HG03108 (cell line): ENCODE measurements around the gene COPZ1.
A peak's percentile ranks its signal among the peaks of the same experiment; 100 is the strongest.
"Not testable (repeated sequence)": the region's sequence is repeated elsewhere in the genome, so short reads cannot be mapped to it uniquely, and the experiment has no call there.

ENCODE experiments used
- ATAC-seq: cut with Tn5 transposase; IDR thresholded peaks from one replicate; pipeline ENCODE4 v1.9.1; 2021; ENCODE audit warnings: moderate library complexity; ENCODE audit not compliant: unreplicated experiment

Gene COPZ1

DNA sequence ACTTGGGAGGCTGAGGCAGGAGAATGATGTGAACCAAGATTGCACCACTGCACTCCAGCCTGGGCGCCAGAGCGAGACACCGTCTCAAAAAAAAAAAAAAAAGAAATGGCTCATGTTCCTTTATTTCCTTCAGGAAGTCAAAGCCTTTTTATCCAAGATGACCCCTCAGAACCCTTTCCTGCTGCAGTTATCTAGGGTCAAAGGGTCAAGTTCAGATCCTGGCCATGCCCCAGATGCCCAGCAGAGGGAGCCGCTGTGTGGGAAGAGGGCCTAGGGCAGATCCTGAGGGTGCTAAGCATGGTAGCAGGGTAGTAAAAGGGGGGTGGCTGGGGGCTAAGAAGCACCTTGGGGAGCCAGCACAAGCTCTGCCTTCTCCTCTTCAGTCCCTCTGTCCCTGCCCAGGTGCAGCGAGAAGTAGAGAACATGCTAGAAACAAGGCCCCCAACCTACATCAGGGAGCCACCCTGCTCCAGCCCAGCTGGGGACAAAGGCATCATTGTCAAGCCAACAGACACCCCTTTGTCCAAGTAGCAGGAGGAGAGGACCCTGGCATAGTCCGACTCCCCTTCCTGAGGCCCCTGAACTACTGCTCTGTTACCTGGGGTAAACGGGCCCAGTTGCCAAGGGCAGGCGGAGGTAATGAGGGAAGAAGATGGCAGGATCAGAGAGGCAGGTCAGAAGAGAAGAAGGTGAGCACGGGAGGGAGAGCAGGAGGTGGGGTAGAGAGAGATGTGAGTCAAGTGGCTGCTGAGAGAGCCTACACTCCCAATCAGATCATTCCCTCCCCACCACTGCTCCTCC lies 30.6 kb upstream of the COPZ1 start:
- ATAC-seq, result no peak

DNA sequence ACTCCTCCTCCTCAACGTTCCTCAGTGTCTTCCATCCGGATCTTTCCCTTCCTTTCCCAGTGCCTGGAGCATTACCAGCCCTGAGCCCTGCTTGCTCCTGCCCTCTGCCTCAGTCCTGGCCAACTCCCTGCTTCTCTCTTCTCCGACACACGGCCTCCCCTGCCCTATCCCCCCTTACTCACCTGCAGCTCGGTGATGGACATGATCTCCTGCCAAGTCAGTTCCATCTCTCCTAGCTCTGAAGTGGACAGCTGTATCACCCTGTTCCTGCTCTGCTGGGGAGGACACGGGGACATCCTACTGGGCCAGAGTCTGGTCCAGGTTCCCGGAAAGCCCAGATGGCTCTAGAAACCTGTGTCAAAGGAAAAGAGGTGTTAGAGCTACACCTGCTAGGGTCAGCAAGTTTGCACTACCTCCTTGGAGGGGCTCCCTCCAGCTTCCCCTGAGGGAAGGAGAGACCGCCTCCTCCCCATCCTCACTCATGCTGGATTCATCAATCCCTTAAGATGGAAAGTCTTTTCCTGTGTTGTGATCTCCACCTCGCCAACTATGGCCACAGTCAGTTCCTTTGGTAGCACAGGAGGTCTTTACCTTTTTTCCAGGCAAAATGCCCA lies 29.9 kb upstream of the COPZ1 start:
- no peak for ATAC-seq

DNA sequence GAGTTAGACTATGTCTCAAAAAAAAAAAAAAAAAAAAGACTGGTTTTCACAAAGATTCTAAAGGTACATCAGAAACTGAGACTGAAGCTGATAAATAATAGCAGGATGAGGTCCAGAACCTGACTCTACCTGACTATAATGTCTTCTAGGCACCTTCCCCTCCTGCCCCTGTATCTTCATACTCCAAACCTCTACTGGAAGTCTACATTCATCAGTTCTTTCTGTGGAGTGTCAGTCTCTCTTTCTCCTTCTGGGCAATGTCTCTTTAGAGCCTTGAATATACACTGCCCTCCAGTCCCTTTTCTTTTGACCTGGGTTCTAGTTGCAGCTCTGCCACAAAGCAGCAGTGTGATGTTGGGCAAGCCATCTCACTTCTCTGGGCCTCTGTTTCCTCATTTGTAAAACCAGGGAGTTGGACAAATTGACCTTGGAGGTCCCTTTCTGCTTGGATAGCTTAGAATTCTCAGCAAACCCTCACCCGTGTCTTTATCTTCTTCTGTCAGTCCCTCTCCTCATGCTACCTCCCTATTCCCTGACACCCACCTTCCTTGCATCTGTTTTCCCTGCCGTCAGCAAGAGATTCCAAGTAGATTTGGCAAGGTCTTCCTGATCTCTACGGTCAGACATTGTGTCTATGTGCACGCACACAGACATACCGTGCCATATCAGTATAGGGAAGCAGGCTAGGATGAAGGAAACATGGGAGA lies 28.4 kb upstream of the COPZ1 start:
- ATAC-seq, result no peak

DNA sequence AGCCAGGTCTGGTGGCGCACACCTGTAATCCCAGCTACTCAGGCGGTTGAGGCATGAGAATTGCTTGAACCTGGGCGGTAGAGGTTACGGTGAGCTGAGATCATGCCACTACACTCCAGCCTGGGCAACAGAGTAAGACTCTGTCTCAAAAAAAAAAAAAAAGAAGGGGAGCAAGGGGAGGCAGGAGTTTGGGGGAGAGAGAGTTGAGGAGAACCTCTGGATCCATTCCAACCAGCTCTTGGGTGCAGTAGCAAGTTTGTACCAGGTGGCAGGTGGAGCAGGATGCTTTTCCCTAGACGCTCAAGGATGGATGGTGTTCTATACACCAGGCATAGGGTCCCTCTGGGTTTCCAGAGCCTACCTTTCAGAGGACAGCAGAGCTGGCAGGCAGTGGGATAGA lies 26.0 kb upstream of the COPZ1 start:
- ATAC-seq, result no peak

DNA sequence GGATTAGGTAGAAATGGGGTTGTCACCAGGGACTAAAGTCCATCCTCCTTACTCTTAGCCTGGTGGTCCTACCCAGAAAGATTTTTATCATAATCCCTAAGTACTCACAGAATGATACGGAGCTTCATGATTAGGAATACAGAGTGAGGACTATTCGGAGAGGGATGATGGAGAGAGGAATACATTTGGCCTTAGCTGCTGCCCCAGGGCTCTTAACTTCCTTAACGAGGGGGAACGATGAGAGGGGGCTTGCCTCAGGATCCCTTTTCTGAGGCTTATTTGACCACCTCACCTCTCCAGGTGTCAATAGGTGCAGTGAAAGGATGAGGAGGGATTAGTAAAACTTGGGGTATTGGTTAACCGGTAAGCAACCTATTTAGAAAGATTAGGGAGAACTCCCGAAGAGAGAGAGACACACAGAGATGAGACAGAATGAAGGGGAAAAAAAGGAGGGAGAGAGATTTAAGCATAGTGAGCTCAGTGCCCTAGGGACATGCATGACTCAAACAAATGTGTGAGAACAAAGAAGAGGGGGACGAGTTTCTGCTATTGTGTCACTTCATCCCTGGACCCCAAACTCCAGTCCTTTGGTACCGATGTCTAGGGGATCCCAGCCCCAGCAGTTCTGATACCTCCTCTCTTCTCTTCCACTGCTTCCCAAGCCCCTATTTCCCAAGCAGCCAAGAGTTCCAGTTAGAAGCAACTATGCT lies 25.3 kb upstream of the COPZ1 start:
- no peak for ATAC-seq

DNA sequence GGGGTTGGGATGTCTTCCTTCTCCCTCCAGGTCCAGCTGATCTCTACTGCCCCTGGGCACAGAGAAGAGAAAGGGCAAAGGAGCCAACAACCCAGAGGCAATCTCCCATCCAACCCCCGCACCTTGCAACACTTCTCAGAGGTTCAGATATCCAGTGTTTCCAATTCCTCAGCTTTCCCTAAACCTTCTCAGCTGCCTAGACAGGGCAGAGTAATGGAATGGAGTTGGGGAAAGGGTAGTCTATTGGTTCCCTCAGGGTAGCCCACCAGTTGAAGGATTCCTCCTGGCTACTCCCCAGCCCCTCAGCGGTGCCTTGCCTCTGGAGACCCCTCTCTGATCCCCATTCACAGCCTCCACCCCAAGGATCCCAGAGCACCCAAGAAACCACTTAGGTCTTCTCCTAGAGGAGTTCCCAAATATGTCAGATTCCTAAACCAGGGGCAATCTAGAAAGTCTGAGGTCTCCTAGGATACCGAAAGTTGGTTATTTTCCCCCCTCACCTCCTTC lies 24.7 kb upstream of the COPZ1 start:
- ATAC-seq, result no peak

DNA sequence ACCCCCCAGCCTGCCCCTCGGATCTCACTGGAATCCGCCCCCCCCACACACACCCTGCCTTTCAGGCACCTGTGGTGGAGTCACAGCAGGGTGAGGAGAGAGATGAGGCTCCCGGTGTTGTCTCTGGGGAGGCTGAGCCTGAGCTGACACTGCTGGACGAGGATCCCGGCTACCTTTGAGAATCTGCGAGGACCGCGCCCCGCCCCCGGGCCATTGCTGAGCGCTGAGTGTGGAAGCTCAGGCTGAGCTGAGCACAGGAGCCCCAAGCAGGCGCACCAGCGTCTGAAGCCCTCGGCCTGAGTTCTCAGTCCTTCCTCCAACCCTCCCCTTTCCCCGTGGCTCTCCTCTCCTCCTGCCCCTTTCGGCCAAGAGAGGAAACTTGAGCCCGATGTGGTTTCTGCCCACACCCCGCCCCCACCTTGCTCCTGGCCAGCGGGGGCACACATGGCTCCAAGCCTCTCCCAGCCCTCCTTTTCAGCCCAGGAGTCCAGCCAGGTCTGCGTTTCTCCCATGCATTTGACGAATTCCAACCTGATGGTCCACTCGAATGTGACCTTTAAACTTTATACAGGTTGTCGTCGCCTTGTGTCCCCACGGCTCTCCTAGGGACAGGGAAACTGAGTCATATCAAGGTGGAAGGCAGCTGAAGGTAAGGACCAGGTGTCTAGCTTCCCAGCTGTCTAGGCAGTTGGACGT lies 24.1 kb upstream of the COPZ1 start, which contains the start of gene NFE2:
Gene NFE2 (minus strand): TSS at position 284 of the 696 bp plus-strand sequence. CDS start 5,767 bp downstream, outside the sequence.
- ATAC-seq, result no peak

DNA sequence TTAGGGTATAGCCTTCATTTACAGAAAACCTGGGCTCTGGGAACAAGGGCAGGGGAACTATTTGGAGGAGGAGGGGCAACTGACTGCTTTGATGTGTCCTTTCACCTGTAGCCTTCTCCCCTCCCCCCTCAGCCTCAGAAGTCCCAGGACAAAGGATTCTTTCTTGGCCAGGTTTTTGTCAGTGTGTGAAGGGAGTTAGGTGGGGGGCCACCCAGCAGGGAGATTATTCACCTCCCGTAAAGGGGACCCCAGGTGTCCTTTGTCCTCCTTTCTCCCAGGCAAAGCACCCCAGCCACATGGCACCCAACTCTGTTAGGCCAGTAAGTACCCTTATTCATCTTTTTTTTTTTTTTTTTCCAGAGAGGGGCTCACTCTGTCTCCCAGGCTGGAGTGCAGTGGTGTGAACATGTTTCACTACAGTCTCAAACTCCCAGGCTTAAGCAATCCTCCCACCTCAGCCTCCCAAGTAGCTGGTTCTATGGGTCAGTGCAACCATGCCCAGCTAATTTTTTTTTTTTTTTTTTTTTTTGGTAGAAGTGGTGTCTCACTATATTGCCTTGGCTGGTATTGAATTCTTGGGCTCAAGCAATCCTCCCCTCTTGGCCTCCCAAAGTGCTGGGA lies 23.4 kb upstream of the COPZ1 start:
- no peak for ATAC-seq

DNA sequence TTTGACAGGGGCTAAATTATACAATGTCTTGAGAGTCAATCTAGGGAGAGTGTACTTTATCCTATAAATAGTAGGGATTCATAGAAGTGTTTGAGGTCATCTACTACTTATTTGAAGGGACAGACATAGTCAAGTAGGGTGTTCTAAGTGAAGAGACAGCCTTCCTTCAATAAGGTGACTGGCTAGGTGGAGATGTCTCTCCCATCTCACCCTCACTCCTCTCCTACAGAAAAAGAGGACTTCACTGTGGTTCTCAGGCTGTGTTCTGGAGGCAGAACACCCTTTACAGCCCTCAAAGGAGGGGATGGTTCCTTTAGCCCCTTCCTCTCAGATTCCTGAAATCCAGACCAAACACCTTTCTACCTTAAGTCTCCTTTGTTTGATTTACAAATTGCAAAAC lies 21.3 kb upstream of the COPZ1 start:
- no peak for ATAC-seq

DNA sequence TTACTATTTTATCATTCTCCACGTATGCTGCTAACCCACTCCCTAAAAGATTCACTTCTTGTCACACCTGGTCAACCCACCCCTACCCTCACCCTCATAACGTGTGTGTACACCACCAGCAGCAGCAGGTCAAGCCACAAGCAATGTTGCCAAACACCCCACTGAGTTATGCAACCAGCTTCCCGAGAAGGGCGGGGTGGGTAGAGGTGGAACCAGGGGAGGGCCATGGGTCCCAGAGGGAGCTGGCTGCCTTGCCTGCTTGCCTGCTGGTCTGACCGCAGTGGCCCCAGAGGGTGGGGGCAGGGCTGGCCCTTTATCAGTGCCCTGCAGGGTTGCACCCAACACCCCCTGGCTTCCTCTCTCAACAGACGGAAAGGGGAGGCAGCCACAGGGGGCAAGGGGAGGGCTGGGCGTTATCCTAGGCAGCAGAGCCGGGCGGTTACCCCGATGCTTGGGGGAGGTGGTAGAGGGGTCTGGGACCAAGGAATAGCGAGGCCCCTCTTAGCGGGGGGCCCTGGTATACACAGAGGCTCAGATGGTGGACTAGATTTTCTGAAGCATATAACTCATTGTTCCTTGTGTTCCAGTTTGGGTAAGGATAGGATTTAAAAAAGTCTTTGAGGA lies 20.6 kb upstream of the COPZ1 start:
- ATAC-seq, result peak; percentile 58

DNA sequence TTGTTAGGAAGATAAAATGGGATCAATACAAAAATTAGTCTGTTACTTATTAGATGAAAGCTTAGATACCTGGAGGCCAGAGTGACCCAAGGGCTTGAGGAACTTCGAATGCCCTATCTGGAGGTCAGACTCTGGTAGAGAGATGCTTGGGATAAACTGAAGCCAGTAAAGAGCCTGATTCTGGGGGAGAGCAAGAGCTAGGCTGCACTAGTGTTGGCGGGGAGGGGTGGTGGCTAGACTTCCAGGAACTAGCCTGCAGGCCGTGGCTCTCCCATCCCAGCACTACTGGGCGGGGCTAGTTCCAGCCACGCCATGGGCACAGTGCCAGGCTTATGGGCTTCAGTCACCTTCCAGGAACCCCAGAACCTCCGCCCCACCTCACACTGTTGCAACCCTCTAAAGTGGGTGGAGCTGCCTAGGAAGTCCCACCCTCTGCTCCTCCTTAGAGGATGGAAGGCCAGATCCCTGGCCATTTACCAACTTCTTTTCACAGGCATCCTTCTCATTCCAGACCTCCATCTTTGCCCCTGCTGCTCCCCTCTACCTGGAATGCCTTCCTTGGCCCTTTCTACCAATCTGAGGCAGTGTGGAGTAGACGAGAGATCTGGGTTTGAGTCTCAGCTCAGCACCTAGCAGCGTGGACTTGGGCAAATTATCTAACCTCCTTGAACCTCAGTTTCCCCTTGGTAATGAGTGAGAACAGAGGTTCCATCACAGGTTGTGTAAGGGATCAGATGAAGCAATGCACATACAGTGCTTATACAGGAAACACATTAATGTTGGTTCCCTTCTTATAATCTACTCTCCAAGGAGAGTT lies 17.8 kb upstream of the COPZ1 start:
- no peak for ATAC-seq

DNA sequence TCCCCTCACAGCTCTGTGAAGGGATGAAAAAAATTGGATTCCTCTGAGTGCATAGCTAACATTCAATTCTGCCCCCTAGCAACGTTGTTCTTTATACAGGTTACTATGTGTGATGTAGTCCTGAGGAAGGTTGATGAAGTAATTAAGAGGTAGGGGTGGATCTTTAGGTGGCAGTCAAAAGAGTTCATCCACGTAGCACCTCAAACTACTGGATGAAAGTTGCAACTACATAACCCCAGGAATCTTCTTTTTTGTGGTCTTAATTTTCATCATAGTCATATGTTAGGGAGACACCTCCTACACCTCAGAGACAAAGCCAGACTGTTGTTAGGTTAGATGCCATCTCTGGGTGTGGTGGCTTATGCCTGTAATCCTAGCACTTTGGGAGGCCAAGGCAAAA lies 13.9 kb upstream of the COPZ1 start:
- no peak for ATAC-seq

DNA sequence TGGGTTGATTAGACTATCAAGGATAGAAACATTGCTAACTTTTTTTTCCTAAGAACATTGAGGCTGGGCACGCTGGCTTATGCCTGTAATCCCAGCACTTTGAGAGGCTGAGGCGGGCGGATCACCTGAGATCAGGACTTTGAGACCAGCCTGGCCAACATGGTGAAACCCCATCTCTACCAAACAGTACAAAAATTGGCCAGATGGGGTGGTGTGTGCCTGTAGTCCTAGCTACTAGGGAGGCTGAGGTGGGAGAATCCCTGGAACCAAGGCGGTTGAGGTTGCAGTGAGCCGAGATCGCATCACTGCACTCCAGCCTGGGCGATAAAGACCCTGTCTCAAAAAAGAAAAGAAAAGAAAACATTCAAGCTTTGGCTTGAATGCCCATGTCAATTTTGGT lies 12.6 kb upstream of the COPZ1 start:
- ATAC-seq, result not testable (repeated sequence)

DNA sequence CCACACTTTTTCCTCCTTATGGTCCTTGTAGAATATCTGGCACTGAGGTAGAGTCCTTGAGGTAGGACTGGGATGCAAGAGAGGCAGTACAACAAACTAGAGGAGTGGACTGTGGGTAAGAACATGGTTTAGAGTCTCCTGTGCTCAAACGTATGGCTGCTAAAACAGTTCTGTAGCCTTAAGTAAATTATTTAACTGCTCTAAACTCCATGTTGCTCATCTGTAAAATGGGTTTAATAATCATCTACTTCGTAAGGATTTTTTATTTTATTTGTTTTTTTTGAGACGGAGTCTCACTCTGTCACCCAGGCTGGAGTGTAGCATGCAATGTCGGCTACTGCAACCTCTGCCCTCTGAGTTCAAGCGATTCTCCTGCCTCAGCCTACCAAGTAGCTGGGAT lies 3.6 kb upstream of the COPZ1 start:
- no peak for ATAC-seq

DNA sequence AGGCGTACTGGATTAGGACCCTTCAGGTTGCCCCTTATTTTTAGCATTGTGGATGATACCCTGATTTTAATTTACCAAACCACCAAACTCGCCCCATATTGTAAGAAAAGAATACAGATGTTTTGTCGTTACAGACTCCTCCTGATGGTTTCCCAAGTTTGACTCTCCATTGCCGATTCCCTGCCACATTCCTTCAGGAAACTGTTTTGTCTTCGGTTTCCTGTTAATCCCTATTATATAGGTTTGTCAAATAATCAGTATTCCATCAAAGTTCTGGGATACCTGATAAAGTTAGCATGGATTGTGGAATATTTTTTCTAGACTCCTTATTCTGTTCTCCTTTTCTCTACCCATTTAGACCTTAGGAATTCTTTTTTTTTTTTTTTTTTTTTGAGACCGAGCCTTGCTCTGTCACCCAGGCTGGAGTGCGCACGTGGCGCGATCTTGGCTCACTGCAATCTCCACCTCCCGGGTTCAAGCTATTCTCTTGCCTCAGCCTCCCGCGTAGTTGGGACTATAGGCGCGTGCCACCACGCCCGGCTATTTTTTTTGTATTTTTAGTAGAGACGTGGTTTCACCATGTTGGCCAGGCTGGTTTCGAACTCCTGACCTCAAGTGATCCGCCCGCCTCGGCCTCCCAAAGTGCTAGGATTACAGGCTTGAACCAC lies 645 bp downstream of the COPZ1 start:
- ATAC-seq, result not testable (repeated sequence)

DNA sequence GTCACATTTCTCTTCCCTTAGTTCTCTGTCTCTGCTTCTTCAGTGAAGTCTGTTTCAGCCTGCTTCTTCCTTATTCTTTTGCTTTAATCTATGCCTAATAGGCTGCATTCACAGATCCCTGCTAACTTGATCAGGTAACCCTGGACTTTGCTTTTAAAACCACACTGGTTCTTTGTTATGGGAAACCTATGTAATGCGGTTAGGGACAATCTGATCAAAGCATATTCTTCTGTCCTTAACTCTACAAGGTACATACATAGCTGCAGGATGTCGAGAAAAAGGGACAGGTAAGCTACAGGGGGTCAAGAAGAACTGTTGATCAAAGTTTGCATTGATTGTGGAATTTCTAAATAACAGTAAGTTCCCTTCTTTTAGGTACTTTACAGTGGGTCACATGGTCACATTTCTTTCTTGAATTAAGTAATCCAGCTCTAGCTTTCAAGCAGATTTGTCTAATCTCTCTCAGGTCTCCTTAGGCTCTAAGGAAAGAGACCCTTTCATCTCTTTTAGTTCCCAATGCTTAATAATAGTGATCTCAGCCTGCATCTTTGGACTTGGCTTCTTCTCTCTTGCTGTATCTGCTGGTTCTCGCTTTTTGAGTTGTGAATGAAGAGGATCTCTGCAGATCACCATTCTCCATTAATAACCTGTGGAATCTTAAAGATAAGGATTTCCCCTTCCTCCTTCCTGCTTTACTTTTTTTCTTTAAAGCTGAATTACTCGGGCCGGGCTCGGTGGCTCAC lies 3.8 kb downstream of the COPZ1 start:
- ATAC-seq, result no peak

DNA sequence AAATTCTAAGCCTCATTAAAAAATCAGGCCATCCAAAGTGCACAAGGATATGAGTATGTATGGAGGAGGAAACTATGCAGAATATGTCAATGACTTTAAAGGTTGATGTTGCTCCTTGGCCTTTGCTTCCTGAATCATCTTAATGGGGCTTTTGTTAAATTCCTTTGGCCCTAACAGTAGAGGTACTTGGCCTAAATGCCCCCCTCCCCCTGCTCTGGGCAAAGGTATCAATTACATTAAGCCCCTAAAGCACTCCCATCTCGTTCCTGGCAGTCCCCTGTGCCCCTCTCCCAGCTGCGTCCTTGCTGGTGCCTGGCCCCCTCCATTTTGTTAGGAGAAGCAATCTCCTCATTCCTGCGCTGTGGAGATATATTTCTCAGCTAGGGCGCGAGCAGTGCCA lies 4.8 kb downstream of the COPZ1 start:
- ATAC-seq, result no peak

DNA sequence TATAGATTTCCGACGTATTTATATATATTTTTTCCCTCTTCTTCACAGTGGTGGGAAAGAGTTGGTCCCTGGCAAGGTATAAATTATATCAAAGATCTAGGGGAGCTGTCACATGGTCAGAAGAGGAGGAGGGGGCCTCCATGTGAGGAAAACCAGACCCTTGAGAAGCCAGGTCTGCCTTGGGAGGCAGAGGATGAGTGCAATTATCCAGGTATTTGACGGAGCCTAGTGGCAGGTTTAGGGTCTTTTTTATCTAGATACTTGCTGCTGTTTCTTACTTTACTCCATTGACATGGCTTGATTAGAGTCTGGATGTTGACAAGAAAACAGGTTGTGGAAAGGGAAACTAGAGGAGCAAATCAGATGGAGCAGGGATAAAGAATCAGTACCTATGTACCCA lies 5.5 kb downstream of the COPZ1 start:
- no peak for ATAC-seq
